GM21390 (cell line): ENCODE measurements around the gene ODC1.
"Not testable (repeated sequence)": the region's sequence is repeated elsewhere in the genome, so short reads cannot be mapped to it uniquely, and the experiment has no call there.

Source experiments
- ATAC-seq: cut with Tn5 transposase; IDR thresholded peaks from one replicate; pipeline ENCODE4 v1.9.1; 2021; ENCODE audit not compliant: unreplicated experiment

Gene ODC1

GRCh38 chr2:10454505-10454904, 6.4 kb upstream of the ODC1 start:
- ATAC-seq, result no peak

DNA sequence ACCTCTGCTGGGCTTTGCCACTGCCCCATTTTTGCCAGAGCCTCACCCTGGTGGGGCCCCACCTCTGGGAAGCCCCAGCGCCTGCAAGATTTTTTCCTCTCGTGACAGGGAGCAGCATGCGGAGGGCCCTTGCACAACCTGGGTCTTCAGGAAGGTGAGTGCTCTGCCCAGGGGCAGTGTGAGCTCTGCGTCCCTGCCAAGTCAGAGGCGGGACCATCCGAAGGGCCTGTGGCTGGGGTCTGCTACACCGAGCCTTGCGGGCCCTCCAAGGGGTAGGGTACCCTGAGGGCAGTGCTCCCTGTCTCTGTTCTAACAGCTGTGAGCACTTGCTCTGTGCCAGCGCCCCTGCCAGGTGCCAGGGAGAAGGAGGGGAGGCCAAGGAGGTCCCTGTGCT, 5.8 kb upstream of the ODC1 start:
- no peak for ATAC-seq

DNA sequence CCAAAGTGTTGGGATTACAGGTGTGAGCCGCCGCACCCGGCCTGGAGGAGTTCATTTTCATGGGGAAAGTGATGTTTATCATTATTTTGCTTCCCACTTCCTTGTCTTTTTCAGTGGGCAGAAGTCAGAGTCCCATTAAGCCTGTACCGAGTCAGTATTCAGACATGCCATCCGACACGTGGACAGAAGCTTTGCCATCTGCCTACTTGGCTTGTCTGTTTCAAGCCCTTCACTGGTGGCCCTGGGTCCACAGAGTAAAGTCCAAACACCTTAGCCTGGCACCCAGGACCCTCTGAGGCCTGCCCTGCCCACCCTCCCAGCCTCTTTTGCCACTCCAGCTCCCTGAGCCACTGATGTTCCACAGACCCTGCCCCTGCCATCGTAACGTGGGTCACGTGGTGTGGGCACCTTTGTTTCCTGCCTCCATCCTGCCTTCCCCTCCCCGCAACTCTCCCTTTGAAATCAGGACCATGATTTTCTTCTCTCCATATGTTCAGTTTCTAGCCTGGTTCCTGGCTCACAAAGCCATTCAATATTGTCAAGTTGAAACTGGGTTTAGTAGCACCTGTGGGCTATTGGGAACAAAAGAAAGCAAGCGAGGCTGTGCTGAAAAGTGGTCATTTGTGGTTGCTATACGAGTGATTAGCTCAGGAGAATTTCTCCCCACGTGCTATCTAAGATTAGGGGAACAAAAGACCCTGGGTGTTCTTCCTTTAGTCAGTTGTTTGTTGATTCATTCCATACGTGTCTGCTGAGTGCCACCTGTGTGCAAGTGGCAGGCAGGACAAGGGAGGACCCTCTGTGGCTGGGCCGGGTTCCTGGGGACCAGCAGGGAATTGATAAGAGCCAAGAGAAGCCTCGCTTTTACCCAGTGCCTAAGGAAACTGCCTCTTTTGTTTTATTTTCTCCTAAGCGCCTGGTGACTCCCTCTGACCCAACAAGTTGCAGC, 5.1 kb upstream of the ODC1 start:
- ATAC-seq, result no peak

DNA sequence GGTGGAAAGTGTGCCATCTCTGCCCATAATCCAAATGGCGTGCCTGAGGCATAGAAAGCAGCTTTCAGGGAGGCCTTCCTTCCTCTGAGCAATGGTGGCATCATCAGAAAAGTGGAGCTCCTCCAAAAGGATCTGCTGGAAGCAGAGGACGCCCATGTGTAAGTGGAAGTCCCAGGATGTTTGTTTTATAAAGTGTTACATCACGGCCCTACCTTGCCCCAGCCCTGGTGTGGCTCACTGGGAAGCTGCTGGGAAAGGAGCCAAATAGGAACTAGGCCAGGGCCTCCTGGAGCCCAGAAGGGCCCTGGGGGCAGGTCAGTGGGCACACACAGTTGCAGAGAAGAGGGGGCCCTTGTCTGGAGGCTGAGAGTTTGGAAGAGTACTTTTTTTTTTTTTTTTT, 4.2 kb upstream of the ODC1 start:
- no peak for ATAC-seq

DNA sequence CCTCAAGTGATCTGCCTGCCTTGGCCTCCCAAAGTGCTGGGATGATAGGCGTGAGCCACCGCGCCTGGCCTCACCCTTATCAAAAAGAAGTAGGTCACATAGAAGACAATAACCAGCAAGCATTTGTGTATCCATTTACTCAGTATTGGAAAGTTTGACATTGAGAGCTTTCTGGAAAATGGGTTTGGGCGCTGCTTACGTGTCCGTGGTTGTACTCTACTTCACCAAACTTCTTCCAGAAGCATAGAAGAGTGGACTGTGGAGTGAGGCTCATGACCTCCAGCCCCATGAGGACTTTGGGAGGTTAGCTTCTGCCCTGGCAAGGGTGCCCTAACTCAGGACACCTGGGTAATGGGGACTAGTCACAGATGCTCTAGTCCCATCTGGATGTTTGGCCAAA, 3.7 kb upstream of the ODC1 start:
- no peak for ATAC-seq

DNA sequence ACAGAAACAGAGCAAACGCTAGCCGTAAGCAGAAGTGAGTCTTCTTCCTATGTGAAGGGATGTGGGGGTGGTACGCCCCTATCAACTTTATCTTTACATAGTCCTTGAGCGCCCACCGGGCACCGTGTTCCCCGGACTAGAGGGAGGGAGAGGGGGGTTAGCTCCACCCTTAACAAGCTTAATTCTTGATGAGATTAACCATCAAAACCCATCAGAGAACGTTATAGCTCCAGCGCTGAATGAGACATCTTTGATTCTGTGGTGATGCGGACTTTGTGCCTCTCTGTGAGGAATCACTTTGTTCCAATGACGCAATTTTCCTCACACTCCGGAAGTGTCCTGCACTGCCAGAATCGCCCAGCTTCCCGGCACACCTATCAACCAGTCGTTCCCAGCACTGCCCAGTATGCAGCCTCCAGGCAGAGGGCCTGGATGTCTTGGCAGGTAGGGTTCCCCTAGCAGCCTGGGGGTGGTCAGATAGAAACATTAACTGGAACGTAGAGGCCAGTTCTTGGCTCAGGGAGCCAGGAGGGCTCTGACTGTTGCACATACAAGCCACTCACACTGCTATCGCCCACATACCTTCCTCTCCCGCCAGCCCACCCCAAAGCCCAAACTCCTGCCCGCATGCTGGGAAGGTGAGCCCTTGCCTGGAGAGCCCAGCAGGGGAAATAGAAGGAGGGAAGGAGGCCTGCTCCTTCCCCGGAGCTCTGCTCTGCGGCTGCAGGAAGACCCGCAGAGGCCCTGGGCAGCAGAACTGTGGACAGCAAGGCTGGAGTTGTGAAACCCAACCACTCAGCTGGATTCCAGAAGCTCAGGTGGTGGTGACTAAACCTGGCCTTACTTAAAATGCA, 1.9 kb upstream of the ODC1 start:
- ATAC-seq, result no peak

DNA sequence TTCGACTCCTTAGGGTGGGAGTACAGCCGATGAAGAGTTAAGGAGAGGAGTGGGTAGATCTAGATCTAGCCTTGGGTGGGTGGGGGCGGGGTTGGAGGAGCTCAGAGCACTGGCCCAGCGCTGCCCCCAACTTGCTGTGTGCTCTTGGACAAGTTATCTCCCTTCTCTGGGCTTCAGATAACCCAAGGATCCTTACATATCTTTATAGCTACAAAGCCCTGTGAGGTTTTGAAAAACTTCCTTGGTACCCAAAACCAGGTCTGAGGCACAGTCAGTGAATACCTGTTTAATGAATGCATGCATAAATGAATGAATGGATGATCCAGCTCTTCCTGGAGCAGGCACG, 1.3 kb upstream of the ODC1 start:
- ATAC-seq, result no peak

DNA sequence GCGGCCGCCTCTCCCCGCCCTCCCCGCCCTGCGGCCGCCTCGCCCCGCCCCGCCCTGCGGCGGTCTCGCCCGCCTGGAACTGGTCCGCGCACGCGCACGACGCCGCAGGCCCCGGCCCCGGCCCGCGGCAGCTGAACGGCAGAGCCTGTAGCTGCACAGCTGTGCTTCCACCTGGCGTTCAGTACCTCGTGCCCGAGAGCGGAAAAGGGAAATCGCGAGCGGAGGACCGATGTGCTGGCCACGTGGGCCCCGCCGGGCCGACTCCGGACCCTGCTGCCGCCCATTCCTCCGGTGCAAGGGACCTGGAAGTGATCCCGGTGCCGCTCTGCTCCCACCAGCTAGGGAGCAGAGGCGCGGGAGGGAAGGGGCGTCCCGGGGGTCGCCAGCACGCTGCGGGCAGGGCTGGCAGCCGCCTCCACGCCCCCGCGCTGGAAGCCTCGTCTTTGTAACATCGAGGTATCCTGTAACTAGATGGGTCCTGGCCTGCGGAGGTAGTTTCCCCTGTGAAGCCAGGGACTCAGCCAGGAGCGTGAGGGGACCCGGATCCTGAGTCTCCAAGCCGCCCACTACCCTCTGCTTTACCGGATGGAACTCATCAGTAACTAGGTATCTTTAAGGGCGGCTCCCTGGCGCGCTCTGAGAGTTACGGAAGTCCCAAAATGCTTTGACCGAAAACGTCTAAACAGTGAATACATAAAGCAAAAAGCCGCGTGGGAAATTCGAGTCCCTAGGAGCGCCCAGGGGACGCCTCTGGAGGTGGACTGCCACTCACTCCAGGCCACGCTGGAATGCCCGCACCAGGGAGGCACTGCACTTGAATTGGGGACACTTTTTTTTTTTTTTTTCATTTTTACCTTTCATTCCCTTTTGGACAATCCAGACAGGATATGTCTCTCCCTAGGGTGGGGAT, 704 bp upstream of the ODC1 start:
- ATAC-seq, result peak; percentile 53

GRCh38 chr2:10447300-10447894, 730 bp downstream of the ODC1 start:
- ATAC-seq, result peak; percentile 32

- ATAC-seq, result no peak
Observed at GRCh38 chr2:10446631-10447030, 1.5 kb downstream of the ODC1 start.

DNA sequence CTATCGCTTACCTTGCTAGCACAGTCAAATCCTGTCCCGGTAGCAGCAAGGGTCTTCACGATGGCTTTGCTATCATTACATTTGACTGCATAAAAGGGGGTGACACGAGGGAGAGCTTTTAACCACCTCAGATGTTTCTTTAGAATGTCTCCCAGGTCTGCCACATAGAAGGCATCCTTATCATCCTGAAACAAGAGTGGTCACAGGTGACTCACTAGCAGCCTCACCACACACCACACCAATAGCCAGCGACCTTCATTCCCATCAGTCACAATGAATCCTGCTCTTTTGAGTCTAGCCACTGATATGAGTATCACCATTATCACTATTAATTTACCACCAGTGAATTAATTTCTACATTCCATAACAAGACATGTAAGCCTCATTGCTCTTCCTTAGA, 3.7 kb downstream of the ODC1 start:
- no peak for ATAC-seq

- ATAC-seq, result not testable (repeated sequence)
Observed at GRCh38 chr2:10442469-10443126, 5.5 kb downstream of the ODC1 start.

- ATAC-seq, result no peak
Observed at GRCh38 chr2:10441948-10442347, 6.2 kb downstream of the ODC1 start.

DNA sequence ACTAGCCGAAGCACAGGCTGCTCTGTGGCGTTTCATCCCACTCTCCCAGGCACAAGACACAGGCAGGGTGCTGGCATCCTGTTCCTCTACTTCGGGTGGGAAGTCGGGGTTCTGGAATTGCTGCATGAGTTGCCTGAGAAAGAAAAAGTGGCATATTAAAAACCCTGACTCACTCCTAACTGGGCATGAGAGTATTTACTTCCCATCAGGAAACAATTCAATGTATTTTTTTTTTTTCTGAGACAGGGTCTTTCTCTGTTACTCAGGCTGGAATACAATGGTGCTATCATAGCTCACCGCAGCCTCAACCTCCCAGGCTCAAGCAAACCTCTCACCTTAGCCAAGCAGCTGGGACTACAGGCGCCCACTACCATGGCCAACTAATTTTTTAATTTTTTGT, 7.4 kb downstream of the ODC1 start:
- ATAC-seq, result no peak

GRCh38 chr2:10439971-10440370, 8.2 kb downstream of the ODC1 start:
- ATAC-seq, result no peak

DNA sequence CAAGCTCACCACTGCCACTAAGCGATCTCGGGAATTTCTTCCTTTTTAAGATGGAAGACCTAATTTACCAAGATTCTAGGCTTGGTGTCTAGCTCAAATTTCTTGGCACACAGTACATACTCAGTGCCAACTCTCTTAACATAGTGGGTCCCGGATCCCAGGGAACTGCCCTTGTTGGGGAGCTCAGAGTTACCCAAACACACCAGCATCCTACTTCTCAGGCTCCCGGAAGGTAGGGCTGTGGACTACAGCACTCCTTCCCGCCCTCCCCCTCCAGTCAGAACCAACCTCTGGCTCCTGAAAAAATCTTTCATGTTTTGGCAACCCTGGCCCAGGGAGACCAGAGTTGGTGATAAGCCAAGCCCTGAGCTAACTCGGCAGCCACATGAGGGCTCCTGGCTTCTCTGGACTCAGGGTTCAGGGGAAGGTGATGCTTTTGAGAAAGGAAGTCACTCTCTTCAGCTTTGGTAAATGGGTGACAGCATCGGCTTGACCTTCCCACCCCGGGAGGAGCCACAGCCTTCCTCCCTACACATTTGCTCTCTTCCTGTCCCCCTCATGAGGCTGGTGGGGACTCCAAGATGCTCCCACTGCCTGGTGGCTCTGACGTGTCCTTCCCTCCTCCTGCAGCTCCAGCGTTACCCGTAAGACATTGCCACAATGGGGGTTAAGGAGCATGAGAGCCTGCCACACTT, 8.8 kb downstream of the ODC1 start:
- no peak for ATAC-seq

DNA sequence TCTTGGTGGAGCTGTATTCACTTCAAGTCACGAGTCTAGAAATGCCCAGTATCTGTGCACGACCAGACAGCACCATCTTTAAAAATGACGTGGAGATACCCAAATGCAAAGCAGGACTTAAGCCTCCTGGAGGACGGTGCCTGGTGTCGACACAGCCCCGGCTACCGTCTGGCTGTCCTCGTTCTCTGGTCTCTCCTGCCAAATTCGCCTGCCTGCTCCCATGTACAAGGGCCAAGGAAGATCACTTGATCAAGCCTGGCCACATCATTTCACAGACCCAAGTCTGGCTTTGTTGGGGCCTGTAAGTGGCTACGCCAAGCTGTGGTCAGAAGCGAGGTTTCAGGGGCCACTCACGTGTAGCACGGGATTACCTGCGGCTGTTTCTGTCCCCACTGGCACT, 9.4 kb downstream of the ODC1 start:
- ATAC-seq, result no peak

DNA sequence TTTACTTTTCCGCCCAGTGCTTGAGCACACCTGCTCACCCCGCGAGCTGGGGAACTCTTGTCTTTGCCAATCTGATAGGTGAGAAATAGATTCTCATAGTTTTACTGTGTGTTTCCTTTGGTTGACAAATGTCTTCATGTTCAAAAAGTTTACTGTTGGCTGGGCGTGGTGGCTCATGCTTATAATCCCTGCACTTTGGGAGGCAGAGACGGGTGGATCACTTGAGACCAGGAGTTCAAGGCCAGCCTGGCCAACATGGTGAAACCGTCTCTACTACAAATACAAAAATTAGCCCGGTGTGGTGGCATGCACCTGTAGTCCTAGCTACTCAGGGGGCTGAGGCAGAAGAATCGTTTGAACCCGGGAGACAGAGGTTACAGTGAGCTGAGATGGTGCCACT, 10.3 kb downstream of the ODC1 start:
- ATAC-seq, result no peak

DNA sequence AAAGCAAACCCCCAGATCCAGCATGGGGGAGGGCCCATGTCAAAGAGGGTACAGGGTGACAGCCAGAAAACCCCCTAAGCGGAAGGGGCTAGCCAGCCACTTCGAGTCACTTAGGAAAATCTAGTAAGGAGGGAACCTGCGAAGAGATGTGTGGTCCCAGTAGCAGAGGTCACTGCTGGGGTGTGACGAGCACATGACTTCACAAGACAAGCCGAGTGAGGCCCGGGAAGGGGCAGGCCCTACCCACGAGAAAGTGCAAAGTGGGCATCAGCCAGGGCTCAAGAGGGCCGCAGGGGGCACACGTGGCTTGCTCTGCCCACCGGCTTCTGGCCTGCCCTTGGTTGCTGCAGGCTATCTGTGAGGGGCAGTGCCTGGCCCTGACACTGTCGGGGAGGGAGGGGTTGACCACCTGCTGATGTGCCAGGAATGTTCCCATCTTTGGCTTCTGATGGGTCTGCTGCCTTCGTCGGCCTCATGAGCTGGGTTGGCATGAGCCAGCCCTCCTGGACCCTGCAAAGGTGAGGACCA, 11.5 kb downstream of the ODC1 start:
- ATAC-seq, result no peak
